Jurkat, Clone E6-1 (cell line): ENCODE results near the gene ADH4.
"Not testable (repeated sequence)": the region's sequence is repeated elsewhere in the genome, so short reads cannot be mapped to it uniquely, and the experiment has no call there.

ENCODE experiments used
- DNase-seq: peaks from one replicate; pipeline ENCODE4 v3.0.0-alpha.2; 2011; ENCODE audit warnings: low read depth, low spot score
- H3K4me3 ChIP-seq: 2 replicates; pipeline ENCODE4 v1.5.1; 2011; ENCODE audit warnings: mild to moderate bottlenecking, low read length, control low read depth, moderate library complexity

Gene ADH4

DNA sequence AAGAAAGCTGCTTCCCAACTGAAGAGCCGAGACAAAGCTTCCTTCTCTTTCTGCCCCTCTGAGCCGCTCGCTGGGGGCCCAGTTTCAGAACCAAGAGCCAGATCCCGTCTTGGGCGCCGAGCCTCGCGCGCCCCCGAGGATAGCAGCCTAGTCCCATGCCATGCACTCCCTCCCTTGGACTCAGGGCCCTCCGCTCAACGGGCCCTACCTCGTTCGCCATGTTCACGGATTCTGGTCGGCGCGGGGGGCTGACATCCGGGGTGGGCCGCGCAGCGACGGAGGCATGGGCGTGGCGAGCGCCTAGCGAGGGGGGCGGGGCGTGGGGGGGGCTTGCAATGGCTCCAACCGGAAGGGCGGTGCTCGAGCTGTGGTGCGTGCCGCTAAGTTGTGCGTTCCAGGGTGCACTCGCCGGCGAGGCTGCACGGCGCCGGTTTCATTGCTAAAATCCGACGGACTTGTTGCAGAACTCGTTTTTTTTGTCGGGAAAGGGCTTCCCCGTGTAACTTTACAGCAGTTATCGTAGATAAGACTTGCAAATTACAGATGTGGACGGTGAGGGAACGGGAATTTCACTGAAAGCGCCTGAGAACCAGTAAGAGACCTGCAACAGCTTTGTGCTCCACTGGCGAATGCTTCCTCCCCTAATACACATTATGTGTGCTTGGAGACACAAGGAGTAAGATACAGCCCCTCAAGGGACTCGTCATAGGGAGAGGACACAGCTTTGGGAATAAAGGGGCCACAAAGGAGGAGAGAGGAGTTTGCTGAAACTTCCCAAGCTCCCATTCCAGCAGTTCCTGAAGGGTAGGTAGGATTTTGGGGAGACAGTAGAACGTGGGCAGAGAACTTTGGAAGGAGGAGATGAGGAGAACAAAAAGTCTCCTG lies 55.4 kb downstream of the ADH4 start, which contains the start of gene ADH5:
ADH5 (minus strand) TSS at position 308 of the 885 bp plus-strand sequence; CDS start at position 220, 88 bp downstream.
- H3K4me3 ChIP-seq, result peak within 1 kb of the TSS; percentile 89
- peak; percentile 83 for DNase-seq

DNA sequence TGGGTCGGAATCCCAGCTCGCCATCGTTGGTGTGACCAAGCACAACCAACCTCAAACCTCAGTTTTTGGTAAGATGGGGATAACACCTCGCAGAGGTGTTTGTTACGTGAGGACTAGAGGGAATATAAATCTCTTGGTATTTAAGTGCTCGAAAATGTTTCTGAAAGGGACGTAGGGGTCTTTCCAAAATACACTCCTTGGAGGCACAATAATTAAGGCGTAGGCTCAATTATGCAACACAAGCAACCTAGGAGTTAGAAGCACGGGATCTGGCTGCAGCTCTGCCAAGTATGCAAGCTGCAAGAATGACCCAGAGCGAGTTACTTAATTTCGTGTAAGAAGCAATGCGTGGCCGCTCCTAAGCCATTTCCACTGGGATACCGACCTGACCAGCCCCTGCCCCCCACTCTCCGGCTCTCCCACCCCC lies 56.1 kb downstream of the ADH4 start:
- H3K4me3 ChIP-seq, result peak overlapping the region; percentile 89
- peak; percentile 21 for DNase-seq

DNA sequence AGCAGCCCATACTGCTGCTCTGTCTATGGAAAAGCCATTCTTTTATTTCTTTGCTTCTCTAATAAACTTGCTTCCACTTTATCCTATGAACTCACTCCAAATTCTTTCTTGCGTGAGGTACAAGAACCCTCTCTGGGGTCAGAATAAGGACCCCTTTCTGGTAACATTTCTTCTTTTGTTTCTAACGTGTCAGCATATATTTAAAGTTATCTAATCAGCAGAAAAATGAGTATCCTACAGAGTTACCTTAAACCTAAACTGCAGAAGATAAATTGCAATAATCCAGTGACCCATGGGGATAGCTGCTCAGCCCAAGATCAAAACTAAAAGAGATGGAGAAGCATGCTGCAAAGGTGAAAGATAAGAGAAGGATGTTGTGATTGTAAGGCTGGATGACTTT lies 59.5 kb downstream of the ADH4 start:
- no peak for DNase-seq

DNA sequence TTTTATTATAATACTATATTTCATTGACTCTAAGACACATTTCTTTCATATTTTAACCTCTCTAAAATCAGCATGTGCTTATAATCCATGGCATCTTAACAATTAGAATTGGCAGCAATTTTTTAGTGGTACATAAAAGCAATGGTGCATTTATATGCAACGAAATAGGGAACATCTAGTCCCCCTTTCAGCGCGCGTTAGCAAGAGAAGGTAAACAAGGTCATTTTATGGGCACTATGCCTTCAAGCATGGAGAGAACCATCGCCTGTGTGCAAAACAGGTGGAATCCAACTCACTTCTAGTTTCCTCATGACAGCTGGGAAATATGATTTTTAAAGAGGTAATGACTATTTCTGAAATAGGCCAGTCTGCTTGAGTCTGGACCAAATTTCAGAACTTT lies 61.9 kb downstream of the ADH4 start:
- no peak for DNase-seq
- no peak overlapping the region for H3K4me3 ChIP-seq

More for the DNA sequence above, 59.5 kb downstream of the ADH4 start:
- no peak overlapping the region for H3K4me3 ChIP-seq

DNA sequence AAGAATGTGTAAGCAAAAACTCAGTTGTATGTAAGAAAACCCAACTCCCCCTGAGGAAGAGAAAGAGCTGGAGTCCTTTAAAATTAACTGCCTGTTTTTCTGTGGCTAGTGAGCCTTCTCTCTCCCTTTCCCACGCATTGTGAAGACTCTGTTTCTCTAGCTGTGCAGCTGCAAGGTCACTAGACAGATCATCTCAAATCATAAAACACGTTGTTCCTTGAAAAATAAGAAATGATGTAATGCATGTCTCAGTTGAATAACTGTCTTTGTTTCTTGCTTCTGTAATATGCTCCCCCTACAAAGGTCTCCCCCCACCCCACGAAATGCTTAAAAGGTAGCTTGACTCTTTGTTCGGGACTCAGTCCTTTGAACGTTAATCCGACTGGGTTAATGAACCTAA lies 63.2 kb downstream of the ADH4 start:
- not testable (repeated sequence) for H3K4me3 ChIP-seq, DNase-seq

DNA sequence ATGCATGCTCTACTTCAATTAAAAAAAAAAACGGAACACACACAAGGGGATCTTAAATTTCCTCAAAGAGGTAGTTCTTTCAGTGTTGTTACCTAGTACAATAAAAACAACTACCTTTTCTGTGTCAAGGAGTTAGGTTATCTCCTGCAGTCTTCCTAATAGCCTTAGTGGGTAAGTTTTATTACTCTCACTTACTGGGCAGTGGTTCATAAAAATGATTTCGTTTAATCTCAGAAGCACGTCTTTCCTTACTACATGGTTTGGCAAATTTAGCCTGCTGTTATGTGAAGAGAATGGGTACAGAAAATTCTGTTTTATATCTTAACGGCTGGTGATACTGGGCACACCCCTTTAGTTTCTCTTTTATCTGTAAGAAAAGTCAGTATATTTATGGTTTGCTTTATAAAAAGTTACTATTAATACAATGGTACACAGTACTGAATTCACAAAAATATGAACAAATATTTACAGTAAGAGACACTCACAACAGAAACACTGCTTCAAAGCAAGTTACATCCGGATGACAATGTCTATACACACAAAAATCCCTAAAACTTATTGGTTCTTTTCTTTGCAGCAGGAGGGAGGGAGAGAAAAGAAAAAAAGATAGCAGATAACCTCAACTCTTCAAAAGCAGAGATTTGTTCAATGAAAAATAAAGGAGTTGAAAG lies 64.3 kb downstream of the ADH4 start:
- DNase-seq, result no peak
- no peak overlapping the region for H3K4me3 ChIP-seq

DNA sequence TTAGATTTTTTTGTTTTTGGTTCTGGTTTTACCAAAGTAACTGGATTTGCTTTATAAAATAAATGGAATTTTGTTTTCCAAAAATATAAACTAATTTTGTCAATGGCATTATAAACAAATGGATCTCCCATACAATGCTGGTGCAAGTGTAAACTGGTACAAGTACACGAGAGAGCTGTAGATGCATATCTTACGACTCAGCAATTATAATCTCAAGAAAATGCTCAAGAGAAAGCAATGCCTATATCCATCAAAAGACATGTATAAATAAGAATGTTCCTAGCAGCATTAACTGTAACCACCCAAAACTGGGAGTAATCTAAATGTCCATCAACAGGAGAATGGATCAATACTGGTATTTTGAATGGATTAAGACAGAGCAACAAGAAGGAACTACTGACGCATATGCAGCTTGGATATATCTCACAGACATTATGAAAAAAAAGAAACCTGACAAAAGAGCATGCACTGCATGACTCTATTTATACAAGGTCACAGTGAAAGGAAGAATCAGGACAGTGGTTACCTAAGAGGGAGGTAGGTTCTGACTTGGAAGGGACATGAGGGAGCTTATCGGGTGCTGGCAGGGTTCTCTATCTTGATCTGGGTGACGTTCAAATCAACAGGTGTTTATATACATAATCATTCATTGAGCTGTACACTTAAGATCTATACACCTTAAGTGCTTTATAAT lies 65.0 kb downstream of the ADH4 start:
- H3K4me3 ChIP-seq, result no peak overlapping the region
- DNase-seq, result no peak

DNA sequence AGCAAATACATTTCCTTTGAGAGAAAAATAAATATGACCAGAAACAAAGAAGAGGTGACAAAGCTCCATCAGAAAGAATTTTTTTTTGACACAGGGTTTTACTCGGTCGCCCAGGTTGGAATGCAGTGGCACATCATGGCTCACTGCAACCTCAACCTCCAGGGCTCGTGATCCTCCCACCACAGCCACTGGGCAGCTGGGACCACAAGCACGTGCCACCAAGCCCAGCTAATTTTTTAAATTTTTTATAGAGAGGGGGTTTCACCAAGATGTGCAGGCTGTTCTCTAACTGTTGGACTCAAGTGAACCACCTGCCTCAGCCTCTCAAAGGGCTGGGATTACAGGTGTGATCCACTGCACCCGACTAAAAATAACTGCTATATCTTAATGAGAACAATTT lies 65.8 kb downstream of the ADH4 start:
- H3K4me3 ChIP-seq, result no peak overlapping the region
- DNase-seq, result no peak

DNA sequence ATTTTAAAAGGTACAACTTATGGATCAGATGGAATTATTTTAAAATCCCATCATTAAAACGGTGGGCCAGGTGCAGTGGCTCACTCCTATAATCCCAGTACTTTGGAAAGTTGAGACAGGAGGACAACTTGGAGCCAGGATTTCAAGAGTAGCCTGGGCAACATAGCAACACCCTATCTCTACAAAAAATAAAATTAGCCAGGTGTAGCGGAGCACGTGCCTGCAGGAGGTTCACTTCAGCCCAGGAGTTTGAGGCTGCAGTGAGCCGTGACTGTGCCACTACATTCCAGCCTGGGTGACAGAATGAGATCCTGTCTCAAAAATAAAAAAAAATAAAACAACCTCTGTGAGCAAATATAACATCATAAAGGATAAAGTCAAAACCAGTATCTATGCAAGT lies 66.9 kb downstream of the ADH4 start:
- no peak overlapping the region for H3K4me3 ChIP-seq
- DNase-seq, result no peak

DNA sequence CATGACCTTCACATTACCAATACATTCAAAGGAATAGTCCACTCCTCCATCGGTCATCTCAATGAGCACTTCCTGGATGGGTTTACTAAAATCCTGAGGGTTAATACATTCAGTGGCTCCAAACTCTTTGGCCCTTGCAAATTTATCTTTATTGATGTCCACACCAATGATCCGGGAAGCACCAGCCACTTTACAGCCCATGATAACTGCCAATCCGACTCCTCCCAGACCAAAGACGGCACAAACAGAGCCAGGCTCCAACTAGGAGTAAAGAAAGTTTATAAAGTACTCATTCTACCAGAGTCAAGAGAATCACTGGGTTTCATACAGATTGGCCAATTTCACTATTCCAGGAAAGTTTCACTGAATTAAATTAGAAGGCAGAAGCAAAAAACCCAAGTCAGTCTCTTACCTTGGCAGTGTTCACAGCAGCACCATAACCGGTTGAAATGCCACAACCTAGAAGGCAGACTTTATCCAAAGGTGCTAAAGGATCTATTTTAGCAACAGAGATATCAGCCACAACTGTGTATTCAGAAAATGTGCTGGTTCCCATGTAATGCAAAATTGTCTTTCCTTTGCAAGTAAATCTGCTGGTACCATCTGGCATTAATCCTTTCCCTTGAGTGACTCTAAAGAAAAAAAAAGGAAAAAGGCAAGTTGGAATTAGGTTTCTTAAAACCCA lies 67.7 kb downstream of the ADH4 start:
- no peak for DNase-seq
- H3K4me3 ChIP-seq, result no peak overlapping the region

DNA sequence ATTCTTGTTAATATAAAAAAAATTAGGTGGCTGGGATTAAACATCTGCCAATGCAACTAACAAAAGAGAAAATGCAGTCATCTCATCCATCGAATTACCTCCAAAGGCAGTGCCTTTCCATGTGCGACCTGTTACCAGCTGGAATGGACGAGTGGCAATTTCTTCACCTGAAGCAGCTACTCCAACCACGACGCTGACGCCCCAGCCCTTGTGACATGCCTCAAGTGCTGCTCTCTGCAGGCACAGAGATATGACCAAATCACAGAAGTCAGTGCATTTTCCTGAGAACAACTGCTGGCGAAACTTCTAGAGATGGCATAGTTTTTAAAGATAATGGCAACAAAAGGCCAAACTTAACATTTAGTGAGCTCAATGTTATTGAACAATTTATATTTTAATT lies 69.3 kb downstream of the ADH4 start:
- no peak for DNase-seq
- H3K4me3 ChIP-seq, result no peak overlapping the region
